Measurements from ENCODE around the gene A2M. TPM values are rescaled to one million over a fixed set of nuclear protein-coding genes. Genes with fewer than 3 reads are reported as not detected.

The A2M gene
- total and polyA plus RNA-seq, 10 of the 15 experiments (the other 5 are each of a cell fraction or from before 2014, with no cell fraction given): 0.03 to 3.5 (median 0.20) TPM; not detected in 5

- intact Hi-C loops (cut with micrococcal nuclease; ENCODE audit: unreplicated experiment): no loop called here
- 82% methylated on average over 2 of the region's 2 CpGs for WGBS (ENCODE audit: insufficient coverage, insufficient replicate concordance, low lambda C conversion rate, missing lambda C conversion rate)
Observed at GRCh38 chr12:9024512-9024911, 91.2 kb downstream of the A2M start.

More at GRCh38 chr12:9024512-9024911, 91.2 kb downstream of the A2M start:
- Histone ChIP-seq H3K79me2 (ENCODE audit: control insufficient read depth, insufficient read depth, low read length) (no peaks in the 10 kb centered on the region), H2AFZ (ENCODE audit: control insufficient read depth, low read depth, low read length) (no peak overlapping the region), H3K27ac (ENCODE audit: control insufficient read depth, insufficient read depth) (no peak overlapping the region), H3K4me3 (no peak overlapping the region), H3K9ac (ENCODE audit: control insufficient read depth, insufficient read depth, low read length) (no peak overlapping the region), H3K27me3 (replicated peaks in 1 of 2; ENCODE audit: control insufficient read depth in 2 of 2, insufficient read depth in 2 of 2, low read length in 1 of 2) (no peaks in the 10 kb centered on the region), H3K36me3 (ENCODE audit: control insufficient read depth in 2 of 2, insufficient read depth in 2 of 2, low read length in 1 of 2) (no peaks in the 10 kb centered on the region), H3K4me2 (ENCODE audit: control insufficient read depth, insufficient read depth) (no peak overlapping the region), H3K4me1 (ENCODE audit: control insufficient read depth, insufficient read depth, low read length) (no peaks in the 10 kb centered on the region), H3K9me3 (replicated peaks; ENCODE audit: control insufficient read depth, insufficient read depth, low read length) (no peaks in the 10 kb centered on the region), H4K20me1 (ENCODE audit: control insufficient read depth, insufficient read depth) (no peaks in the 10 kb centered on the region)
- ATAC-seq (no peak), DNase-seq (ENCODE audit: low read depth, low spot score) (no peak), FAIRE-seq (no peak)
- ChIA-PET SMC1A (ENCODE audit: uncharacterized antibody, unreplicated experiment) (no interaction called here), CTCF (interaction anchor here (0.5 kb wide), 1 partner anchor 369 kb away, joined by 4 read pairs; no protein-coding TSS in a partner anchor), RAD21 (ENCODE audit: unreplicated experiment) (no interaction called here), POLR2A (interaction anchor here (0.5 kb wide), 1 partner anchor 264 kb away, joined by 4 read pairs; no protein-coding TSS in a partner anchor)
- no peak for TF ChIP-seq ZNF687 (IDR thresholded peaks at IDR 0.05)
- TF ChIP-seq ZNF24 (IDR thresholded peaks at IDR 0.05): no peak
- TF ChIP-seq, protein P1, sequence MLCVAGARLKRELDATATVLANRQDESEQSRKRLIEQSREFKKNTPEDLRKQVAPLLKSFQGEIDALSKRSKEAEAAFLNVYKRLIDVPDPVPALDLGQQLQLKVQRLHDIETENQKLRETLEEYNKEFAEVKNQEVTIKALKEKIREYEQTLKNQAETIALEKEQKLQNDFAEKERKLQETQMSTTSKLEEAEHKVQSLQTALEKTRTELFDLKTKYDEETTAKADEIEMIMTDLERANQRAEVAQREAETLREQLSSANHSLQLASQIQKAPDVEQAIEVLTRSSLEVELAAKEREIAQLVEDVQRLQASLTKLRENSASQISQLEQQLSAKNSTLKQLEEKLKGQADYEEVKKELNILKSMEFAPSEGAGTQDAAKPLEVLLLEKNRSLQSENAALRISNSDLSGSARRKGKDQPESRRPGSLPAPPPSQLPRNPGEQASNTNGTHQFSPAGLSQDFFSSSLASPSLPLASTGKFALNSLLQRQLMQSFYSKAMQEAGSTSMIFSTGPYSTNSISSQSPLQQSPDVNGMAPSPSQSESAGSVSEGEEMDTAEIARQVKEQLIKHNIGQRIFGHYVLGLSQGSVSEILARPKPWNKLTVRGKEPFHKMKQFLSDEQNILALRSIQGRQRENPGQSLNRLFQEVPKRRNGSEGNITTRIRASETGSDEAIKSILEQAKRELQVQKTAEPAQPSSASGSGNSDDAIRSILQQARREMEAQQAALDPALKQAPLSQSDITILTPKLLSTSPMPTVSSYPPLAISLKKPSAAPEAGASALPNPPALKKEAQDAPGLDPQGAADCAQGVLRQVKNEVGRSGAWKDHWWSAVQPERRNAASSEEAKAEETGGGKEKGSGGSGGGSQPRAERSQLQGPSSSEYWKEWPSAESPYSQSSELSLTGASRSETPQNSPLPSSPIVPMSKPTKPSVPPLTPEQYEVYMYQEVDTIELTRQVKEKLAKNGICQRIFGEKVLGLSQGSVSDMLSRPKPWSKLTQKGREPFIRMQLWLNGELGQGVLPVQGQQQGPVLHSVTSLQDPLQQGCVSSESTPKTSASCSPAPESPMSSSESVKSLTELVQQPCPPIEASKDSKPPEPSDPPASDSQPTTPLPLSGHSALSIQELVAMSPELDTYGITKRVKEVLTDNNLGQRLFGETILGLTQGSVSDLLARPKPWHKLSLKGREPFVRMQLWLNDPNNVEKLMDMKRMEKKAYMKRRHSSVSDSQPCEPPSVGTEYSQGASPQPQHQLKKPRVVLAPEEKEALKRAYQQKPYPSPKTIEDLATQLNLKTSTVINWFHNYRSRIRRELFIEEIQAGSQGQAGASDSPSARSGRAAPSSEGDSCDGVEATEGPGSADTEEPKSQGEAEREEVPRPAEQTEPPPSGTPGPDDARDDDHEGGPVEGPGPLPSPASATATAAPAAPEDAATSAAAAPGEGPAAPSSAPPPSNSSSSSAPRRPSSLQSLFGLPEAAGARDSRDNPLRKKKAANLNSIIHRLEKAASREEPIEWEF (IDR thresholded peaks at IDR 0.05; ENCODE audit: insufficient replicate concordance, low read depth, low read length): no peak
- TF ChIP-seq SKIL (IDR thresholded peaks at IDR 0.05; ENCODE audit: low read depth, poor library complexity, severe bottlenecking): no peak
- TF ChIP-seq CEBPB (IDR thresholded peaks at IDR 0.05; ENCODE audit: borderline replicate concordance in 1 of 2, low read depth in 2 of 2, low read length in 2 of 2): no peak
- TF ChIP-seq POLR2AphosphoS2 (IDR thresholded peaks at IDR 0.05; ENCODE audit: low read depth, low read length): no peak
- no peak for TF ChIP-seq ZBED1 (IDR thresholded peaks at IDR 0.05; ENCODE audit: borderline replicate concordance)
- TF ChIP-seq POLR2A (IDR thresholded peaks at IDR 0.05; ENCODE audit: low read depth, low read length): no peak
- TF ChIP-seq ZSCAN29 (IDR thresholded peaks at IDR 0.05): no peak
- TF ChIP-seq ZNF207 (IDR thresholded peaks at IDR 0.05; ENCODE audit: borderline replicate concordance): no peak
- TF ChIP-seq E2F4 (IDR thresholded peaks at IDR 0.05; ENCODE audit: low read depth, low read length): no peak
- no peak for TF ChIP-seq ATF7 (IDR thresholded peaks at IDR 0.05; ENCODE audit: low read depth)
- no peak for TF ChIP-seq MTA2 (IDR thresholded peaks at IDR 0.05; ENCODE audit: low read depth)
- no TSS peak for BruUV-seq (replicated peaks)
- in situ Hi-C loops (cut with MboI): no loop called here
